ENCODE results near the gene FRY. TPM values are rescaled to one million over a fixed set of nuclear protein-coding genes. Genes with fewer than 3 reads are reported as not detected.

FRY gene
- total RNA-seq, 2 donors from 2014 or later, result 122 to 165 TPM

- ATAC-seq (ENCODE audit: insufficient number of reproducible peaks, low FRiP score, low read depth) (no peak), DNase-seq (ENCODE audit: low spot score) (no peak)
- TF ChIP-seq, protein P1, sequence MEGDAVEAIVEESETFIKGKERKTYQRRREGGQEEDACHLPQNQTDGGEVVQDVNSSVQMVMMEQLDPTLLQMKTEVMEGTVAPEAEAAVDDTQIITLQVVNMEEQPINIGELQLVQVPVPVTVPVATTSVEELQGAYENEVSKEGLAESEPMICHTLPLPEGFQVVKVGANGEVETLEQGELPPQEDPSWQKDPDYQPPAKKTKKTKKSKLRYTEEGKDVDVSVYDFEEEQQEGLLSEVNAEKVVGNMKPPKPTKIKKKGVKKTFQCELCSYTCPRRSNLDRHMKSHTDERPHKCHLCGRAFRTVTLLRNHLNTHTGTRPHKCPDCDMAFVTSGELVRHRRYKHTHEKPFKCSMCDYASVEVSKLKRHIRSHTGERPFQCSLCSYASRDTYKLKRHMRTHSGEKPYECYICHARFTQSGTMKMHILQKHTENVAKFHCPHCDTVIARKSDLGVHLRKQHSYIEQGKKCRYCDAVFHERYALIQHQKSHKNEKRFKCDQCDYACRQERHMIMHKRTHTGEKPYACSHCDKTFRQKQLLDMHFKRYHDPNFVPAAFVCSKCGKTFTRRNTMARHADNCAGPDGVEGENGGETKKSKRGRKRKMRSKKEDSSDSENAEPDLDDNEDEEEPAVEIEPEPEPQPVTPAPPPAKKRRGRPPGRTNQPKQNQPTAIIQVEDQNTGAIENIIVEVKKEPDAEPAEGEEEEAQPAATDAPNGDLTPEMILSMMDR (IDR thresholded peaks at IDR 0.05), result no peak
- Histone ChIP-seq H3K9me3 (no peaks in the 10 kb centered on the region), H3K4me3 (peak overlapping the region; percentile 4), H3K36me3 (no peaks in the 10 kb centered on the region), H3K27me3 (replicated peaks; ENCODE audit: insufficient read depth) (no peaks in the 10 kb centered on the region), H3K4me1 (ENCODE audit: control insufficient read depth in 1 of 2, low read depth in 2 of 2) (peaks cover 5 to 36% of the 10 kb centered on the region in 2 donors), H3K27ac (no peak overlapping the region)
Measured at GRCh38 chr13:32060401-32060878, 28.9 kb downstream of the FRY start.

DNA sequence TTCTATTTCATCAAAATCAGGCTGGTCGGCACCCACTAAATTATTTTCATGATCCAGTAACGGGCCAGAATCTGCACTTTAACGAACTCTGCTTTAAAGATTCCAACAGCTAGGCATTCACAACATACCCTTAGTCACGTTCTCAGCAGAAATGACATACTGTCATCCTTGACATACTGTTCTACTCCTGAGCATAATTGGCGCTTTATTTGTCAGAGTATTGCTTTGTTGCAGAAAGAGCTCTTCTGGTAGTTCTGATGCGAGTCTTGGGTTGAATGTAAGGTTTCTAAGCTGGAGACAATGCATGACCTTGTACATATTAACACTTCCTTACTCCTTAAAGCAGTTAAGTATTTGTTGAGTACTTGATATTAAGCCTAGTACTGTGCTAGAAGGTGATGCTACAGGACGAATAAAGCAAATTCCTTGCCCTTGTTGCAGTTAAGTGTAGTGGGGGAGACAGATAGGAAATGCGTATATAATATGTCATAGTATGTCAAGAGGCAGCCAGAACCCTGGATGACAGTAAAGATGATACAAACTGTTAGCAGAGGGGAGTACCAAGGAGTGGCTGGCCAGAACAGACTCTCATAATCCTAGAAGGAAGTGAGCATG is 32.2 kb downstream of the FRY start:
- H3K36me3 ChIP-seq, result no peaks in the 10 kb centered on the region
- TF ChIP-seq, protein P1 (IDR thresholded peaks at IDR 0.05), result no peak
- no peaks in the 10 kb centered on the region for H3K9me3 ChIP-seq
- no peak for DNase-seq (ENCODE audit: low spot score)
- H3K4me1 ChIP-seq (ENCODE audit: control insufficient read depth in 1 of 2, low read depth in 2 of 2), result peaks cover 5 to 33% of the 10 kb centered on the region in 2 donors
- no peak overlapping the region for H3K4me3 ChIP-seq
- no peaks in the 10 kb centered on the region for H3K27me3 ChIP-seq (replicated peaks; ENCODE audit: insufficient read depth)
- H3K27ac ChIP-seq, result no peak overlapping the region
- ATAC-seq (ENCODE audit: insufficient number of reproducible peaks, low FRiP score, low read depth), result no peak

GRCh38 chr13:32067149-32067961 is 35.8 kb downstream of the FRY start:
- H3K9me3 ChIP-seq, result no peaks in the 10 kb centered on the region
- no peaks in the 10 kb centered on the region for H3K27me3 ChIP-seq (replicated peaks; ENCODE audit: insufficient read depth)
- DNase-seq (ENCODE audit: low spot score), result no peak
- no peak overlapping the region for H3K4me3 ChIP-seq
- ATAC-seq (ENCODE audit: insufficient number of reproducible peaks, low FRiP score, low read depth), result no peak
- H3K36me3 ChIP-seq, result no peaks in the 10 kb centered on the region
- TF ChIP-seq, protein P1 (IDR thresholded peaks at IDR 0.05), result no peak
- no peak overlapping the region for H3K27ac ChIP-seq
- H3K4me1 ChIP-seq (ENCODE audit: control insufficient read depth in 1 of 2, low read depth in 2 of 2), result peaks cover 0 to under 1% of the 10 kb centered on the region in 2 donors

DNA sequence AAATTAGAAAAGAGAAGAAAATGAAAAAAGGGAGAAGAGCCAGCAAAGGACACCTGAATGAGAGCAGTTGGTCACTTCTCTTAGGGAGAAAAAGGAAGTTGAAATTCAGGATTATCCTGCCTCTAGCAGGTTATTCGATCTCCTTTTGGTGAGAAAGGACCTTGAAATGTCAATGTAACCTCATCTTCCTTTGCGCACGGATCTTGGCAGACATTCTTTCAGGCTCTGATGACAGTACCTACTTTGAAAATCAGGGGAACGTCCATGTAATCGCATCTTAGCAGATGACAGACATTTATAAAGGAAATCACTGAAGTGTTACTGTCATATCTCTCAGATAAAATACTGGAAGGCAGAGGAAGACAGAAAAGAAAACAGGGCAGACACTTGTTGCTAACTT is 36.7 kb downstream of the FRY start:
- no peak overlapping the region for H3K27ac ChIP-seq
- H3K9me3 ChIP-seq, result no peaks in the 10 kb centered on the region
- no peak overlapping the region for H3K4me3 ChIP-seq
- no peaks in the 10 kb centered on the region for H3K4me1 ChIP-seq (ENCODE audit: control insufficient read depth in 1 of 2, low read depth in 2 of 2)
- no peak for DNase-seq (ENCODE audit: low spot score)
- TF ChIP-seq, protein P1 (IDR thresholded peaks at IDR 0.05), result no peak
- no peak for ATAC-seq (ENCODE audit: insufficient number of reproducible peaks, low FRiP score, low read depth)
- H3K27me3 ChIP-seq (replicated peaks; ENCODE audit: insufficient read depth), result no peaks in the 10 kb centered on the region
- H3K36me3 ChIP-seq, result no peaks in the 10 kb centered on the region

GRCh38 chr13:32073180-32073864 is 41.7 kb downstream of the FRY start:
- DNase-seq (ENCODE audit: low spot score) (no peak), ATAC-seq (ENCODE audit: insufficient number of reproducible peaks, low FRiP score, low read depth) (no peak)
- no peaks in the 10 kb centered on the region for H3K27me3 ChIP-seq (replicated peaks; ENCODE audit: insufficient read depth)
- H3K9me3 ChIP-seq, result no peaks in the 10 kb centered on the region
- H3K36me3 ChIP-seq, result no peaks in the 10 kb centered on the region
- TF ChIP-seq, protein P1 (IDR thresholded peaks at IDR 0.05), result no peak
- H3K4me3 ChIP-seq, result no peak overlapping the region
- H3K4me1 ChIP-seq (ENCODE audit: control insufficient read depth in 1 of 2, low read depth in 2 of 2), result peaks cover 0 to 8% of the 10 kb centered on the region in 2 donors
- no peak overlapping the region for H3K27ac ChIP-seq
